Fibroblast of mammary gland (primary cell): ENCODE measurements around the gene PPP2R5D.
A peak's percentile ranks its signal among the peaks of the same experiment; 100 is the strongest.

Experiments used
- DNase-seq: peaks from one replicate; pipeline ENCODE4 v3.0.0-alpha.2; 2010; ENCODE audit warnings: low read depth
- H3K4me3 ChIP-seq: 2 replicates; pipeline ENCODE4 v1.5.1; 2011; ENCODE audit warnings: low read depth, mild to moderate bottlenecking, low read length, moderate library complexity; ENCODE audit not compliant: control insufficient read depth
- CTCF ChIP-seq: conservative IDR thresholded peaks from 2 replicates; pipeline ENCODE4 v1.5.1; 2011; ENCODE audit warnings: low read depth, low read length, inconsistent platforms; ENCODE audit not compliant: control insufficient read depth, insufficient read depth

The PPP2R5D gene

GRCh38 chr6:43007126-43007525 is 22.8 kb downstream of the PPP2R5D start:
- no peak overlapping the region for H3K4me3 ChIP-seq
- no peak for TF ChIP-seq CTCF
- no peak for DNase-seq

- DNase-seq = peak; percentile 43
- no peak overlapping the region for H3K4me3 ChIP-seq
- peak; percentile 46 for TF ChIP-seq CTCF
Measured at GRCh38 chr6:43009124-43009523, 24.8 kb downstream of the PPP2R5D start.

- no peak for DNase-seq
- no peak overlapping the region for H3K4me3 ChIP-seq
- TF ChIP-seq CTCF = no peak
Measured at GRCh38 chr6:43011207-43011606, 26.8 kb downstream of the PPP2R5D start.

- peak overlapping the region; percentile 80 for H3K4me3 ChIP-seq
- TF ChIP-seq CTCF = no peak
- DNase-seq = no peak
Measured at GRCh38 chr6:43012364-43012763, 28.0 kb downstream of the PPP2R5D start.

- H3K4me3 ChIP-seq = peak overlapping the region; percentile 80
- TF ChIP-seq CTCF = no peak
- DNase-seq = peak; percentile 21
Measured at GRCh38 chr6:43013097-43013842, 28.9 kb downstream of the PPP2R5D start.

GRCh38 chr6:43013843-43014433 is 29.6 kb downstream of the PPP2R5D start, which contains the start of the genes KLHDC3 and MEA1:
TSS of gene KLHDC3 (plus strand) at chr6:43014249. CDS start at chr6:43017193, 2,944 bp downstream.
TSS of gene MEA1 (minus strand) at chr6:43013946. CDS start at chr6:43013813, 133 bp downstream.
- no peak for TF ChIP-seq CTCF
- peak; percentile 100 for DNase-seq
- H3K4me3 ChIP-seq = peak within 1 kb of the TSS; percentile 80
